Ishikawa (cell line): ENCODE measurements around the gene PISD.

Experiments used
- EP300 ChIP-seq: IDR thresholded peaks from 2 replicates; pipeline ENCODE4 v1.6.1; 2012; ENCODE audit warnings: borderline replicate concordance
- FOXM1 ChIP-seq: IDR thresholded peaks from 2 replicates; pipeline ENCODE4 v1.6.1; 2012; ENCODE audit warnings: low read depth, borderline replicate concordance
- MAX ChIP-seq: IDR thresholded peaks from 2 replicates; pipeline ENCODE4 v1.6.1; 2012
- NFIC ChIP-seq: IDR thresholded peaks from 2 replicates; pipeline ENCODE4 v1.6.1; 2012
- RAD21 ChIP-seq: IDR thresholded peaks from 2 replicates; pipeline ENCODE4 v1.6.1; 2012; ENCODE audit warnings: low read depth
- YY1 ChIP-seq: IDR thresholded peaks from 2 replicates; pipeline ENCODE4 v1.6.1; 2012; ENCODE audit warnings: low read depth

- TF ChIP-seq MAX, result peak; percentile 36; the same call in 1 of the 2 replicates
- TF ChIP-seq EP300, result peak; percentile 83
- no peak for TF ChIP-seq YY1
- TF ChIP-seq NFIC, result no peak
- TF ChIP-seq RAD21, result no peak
- no peak; the same call in 1 of the 2 replicates for TF ChIP-seq FOXM1
These were observed 11.6 kb downstream of the PISD start for GRCh38 chr22:31650391-31650790.
